ENCODE results near the gene CRMP1. TPM values are rescaled to one million over a fixed set of nuclear protein-coding genes. Genes with fewer than 3 reads are reported as not detected.

CRMP1 gene
- total and polyA plus RNA-seq, 9 of the 15 experiments (the other 6 are each of a cell fraction or from before 2014, with no cell fraction given): 0.03 to 0.04 TPM; not detected in 7

DNA sequence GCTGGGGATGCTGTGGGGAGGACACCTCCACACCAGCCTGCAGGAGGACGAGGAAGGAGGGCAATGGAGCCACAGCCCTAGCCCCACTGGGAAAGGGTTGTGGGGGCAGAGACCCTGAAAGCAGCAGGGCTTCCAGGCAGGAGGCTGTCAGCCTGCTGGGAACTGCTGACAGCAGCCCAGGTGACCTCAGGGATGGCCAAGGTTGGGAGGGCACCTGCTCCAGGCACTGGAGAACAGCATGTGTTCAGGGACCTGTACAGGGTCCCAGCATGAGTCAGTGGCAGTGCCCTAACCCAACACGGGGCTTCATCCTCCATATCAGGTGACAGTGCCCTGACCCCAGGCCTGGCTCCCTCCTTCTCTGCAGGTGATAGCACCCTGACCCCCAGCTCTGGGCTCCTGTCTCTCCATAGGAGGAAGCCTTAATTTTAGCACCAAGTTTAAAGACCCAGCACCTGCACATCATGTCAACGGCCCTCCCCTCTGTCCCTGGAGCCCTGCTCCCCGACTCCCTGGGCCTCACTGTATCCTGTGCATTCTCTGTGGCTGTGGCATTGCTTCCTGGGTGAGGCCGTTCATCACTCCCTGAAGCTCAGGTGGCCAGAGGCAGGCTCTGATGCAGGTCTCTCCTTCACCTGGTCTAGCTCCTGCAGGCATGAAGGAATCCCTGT is 66.3 kb downstream of the CRMP1 start:
- WGBS (ENCODE audit: insufficient coverage, low coverage, missing lambda C conversion rate): 6% methylated on average over 4 of the region's 5 CpGs
- ChIA-PET POLR2A (no interaction called here), CTCF (ENCODE audit: low intra/inter-chr PET ratio) (no interaction called here)
- ATAC-seq (no peak), FAIRE-seq (no peak), DNase-seq (ENCODE audit: extremely low read depth in 1 of 4, low spot score in 3 of 4) (no peak)
- TF ChIP-seq, protein P1, sequence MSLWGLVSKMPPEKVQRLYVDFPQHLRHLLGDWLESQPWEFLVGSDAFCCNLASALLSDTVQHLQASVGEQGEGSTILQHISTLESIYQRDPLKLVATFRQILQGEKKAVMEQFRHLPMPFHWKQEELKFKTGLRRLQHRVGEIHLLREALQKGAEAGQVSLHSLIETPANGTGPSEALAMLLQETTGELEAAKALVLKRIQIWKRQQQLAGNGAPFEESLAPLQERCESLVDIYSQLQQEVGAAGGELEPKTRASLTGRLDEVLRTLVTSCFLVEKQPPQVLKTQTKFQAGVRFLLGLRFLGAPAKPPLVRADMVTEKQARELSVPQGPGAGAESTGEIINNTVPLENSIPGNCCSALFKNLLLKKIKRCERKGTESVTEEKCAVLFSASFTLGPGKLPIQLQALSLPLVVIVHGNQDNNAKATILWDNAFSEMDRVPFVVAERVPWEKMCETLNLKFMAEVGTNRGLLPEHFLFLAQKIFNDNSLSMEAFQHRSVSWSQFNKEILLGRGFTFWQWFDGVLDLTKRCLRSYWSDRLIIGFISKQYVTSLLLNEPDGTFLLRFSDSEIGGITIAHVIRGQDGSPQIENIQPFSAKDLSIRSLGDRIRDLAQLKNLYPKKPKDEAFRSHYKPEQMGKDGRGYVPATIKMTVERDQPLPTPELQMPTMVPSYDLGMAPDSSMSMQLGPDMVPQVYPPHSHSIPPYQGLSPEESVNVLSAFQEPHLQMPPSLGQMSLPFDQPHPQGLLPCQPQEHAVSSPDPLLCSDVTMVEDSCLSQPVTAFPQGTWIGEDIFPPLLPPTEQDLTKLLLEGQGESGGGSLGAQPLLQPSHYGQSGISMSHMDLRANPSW (CRISPR knock-in tag; IDR thresholded peaks at IDR 0.05): no peak
- TF ChIP-seq HDAC1 (IDR thresholded peaks at IDR 0.05) (no peak), RNF2 (IDR thresholded peaks at IDR 0.05) (no peak), ZNF212 (CRISPR knock-in tag; IDR thresholded peaks at IDR 0.05) (no peak), MYBL2 (IDR thresholded peaks at IDR 0.05; ENCODE audit: low read depth) (no peak), MYBL2 (CRISPR knock-in tag; IDR thresholded peaks at IDR 0.05; ENCODE audit: borderline replicate concordance) (no peak), BRCA1 (IDR thresholded peaks at IDR 0.05) (no peak), BRCA1 (CRISPR knock-in tag; IDR thresholded peaks at IDR 0.05) (no peak), GABPB2 (CRISPR knock-in tag; conservative IDR thresholded peaks at IDR 0.05) (no peak), PCBP2 (IDR thresholded peaks at IDR 0.05; ENCODE audit: low read depth, low read length, poor library complexity, severe bottlenecking) (no peak), RBM17 (IDR thresholded peaks at IDR 0.05; ENCODE audit: borderline replicate concordance, low read depth, low read length) (no peak), ESRRA (IDR thresholded peaks at IDR 0.05; ENCODE audit: borderline replicate concordance, low read depth) (no peak), MLX (CRISPR knock-in tag; conservative IDR thresholded peaks at IDR 0.05) (no peak), NCOA2 (IDR thresholded peaks at IDR 0.05; ENCODE audit: partially characterized antibody in 2 of 2) (no peak), TCF7 (IDR thresholded peaks at IDR 0.05; ENCODE audit: borderline replicate concordance) (no peak), STAG1 (CRISPR knock-in tag; IDR thresholded peaks at IDR 0.05; ENCODE audit: borderline replicate concordance) (no peak), NONO (IDR thresholded peaks at IDR 0.05; ENCODE audit: low read depth in 2 of 2, low read length in 1 of 2) (no peak), SAFB (IDR thresholded peaks at IDR 0.05; ENCODE audit: borderline replicate concordance, low read depth, low read length) (no peak), ZNF133 (CRISPR knock-in tag; IDR thresholded peaks at IDR 0.05) (no peak), ZNF830 (CRISPR knock-in tag; IDR thresholded peaks at IDR 0.05) (no peak), DPF2 (IDR thresholded peaks at IDR 0.05) (no peak)
- no peak overlapping the region for H3K27ac ChIP-seq (ENCODE audit: extremely low read depth, low read depth, low read length)
- no peak overlapping the region for H3K9ac ChIP-seq (ENCODE audit: insufficient read depth in 1 of 2, low read depth in 2 of 2, low read length in 2 of 2)
- no peaks in the 10 kb centered on the region for H3K9me3 ChIP-seq (replicated peaks; ENCODE audit: control insufficient read depth, insufficient read depth, low read depth, low read length)
- H3K4me3 ChIP-seq: no peak overlapping the region
- H2AFZ ChIP-seq (ENCODE audit: low read depth, low read length): no peak overlapping the region
- H3K4me2 ChIP-seq (ENCODE audit: insufficient read depth, low read length): no peak overlapping the region
- peaks cover 6 to 12% of the 10 kb centered on the region in 2 experiments; a peak in 2 of 5 replicates for H3K27me3 ChIP-seq (ENCODE audit: control insufficient read depth in 2 of 2, insufficient read depth in 2 of 2, low read length in 2 of 2)
- intact Hi-C loops (cut with micrococcal nuclease): no loop called here
- H3K36me3 ChIP-seq (ENCODE audit: control insufficient read depth, insufficient read depth, low read length): no peaks in the 10 kb centered on the region
- H3K9me1 ChIP-seq (ENCODE audit: control insufficient read depth, insufficient read depth, low read length): no peaks in the 10 kb centered on the region
- in situ Hi-C loops (cut with MboI): no loop called here
- no peaks in the 10 kb centered on the region for H3K79me2 ChIP-seq (ENCODE audit: control insufficient read depth, insufficient read depth, low read length)
- BruUV-seq (replicated peaks): no TSS peak
- H4K20me1 ChIP-seq (replicated peaks; ENCODE audit: control insufficient read depth, insufficient read depth, low read length): no peaks in the 10 kb centered on the region; the same call in 1 of the 2 replicates
- no peaks in the 10 kb centered on the region for H3K4me1 ChIP-seq (replicated peaks in 1 of 2; ENCODE audit: control insufficient read depth in 2 of 2, insufficient read depth in 2 of 2, low read length in 2 of 2)
